Measurements from ENCODE around the gene ADRA2C.

ADRA2C gene

GRCh38 chr4:3727847-3728469, 38.2 kb upstream of the ADRA2C start:
- H3K27me3 Mint-ChIP-seq: peaks cover 50% of the 10 kb centered on the region
- intact Hi-C loops (cut with micrococcal nuclease): no loop called here
- no peaks in the 10 kb centered on the region for H3K4me1 Mint-ChIP-seq (ENCODE audit: low read depth)
- no peak overlapping the region for H3K27ac Mint-ChIP-seq
- H3K4me3 Mint-ChIP-seq: no peak overlapping the region
- no peaks in the 10 kb centered on the region for H3K36me3 Mint-ChIP-seq (ENCODE audit: low read depth)
- no peaks in the 10 kb centered on the region for H3K9me3 Mint-ChIP-seq

GRCh38 chr4:3729188-3729881, 36.9 kb upstream of the ADRA2C start:
- Mint-ChIP-seq H3K27me3 (peaks cover 37% of the 10 kb centered on the region), H3K4me1 (ENCODE audit: low read depth) (no peaks in the 10 kb centered on the region), H3K4me3 (no peak overlapping the region), H3K9me3 (no peaks in the 10 kb centered on the region), H3K27ac (no peak overlapping the region), H3K36me3 (ENCODE audit: low read depth) (no peaks in the 10 kb centered on the region)
- intact Hi-C loops (cut with micrococcal nuclease): no loop called here

- Mint-ChIP-seq H3K27me3 (peaks cover 32% of the 10 kb centered on the region), H3K4me1 (ENCODE audit: low read depth) (no peaks in the 10 kb centered on the region), H3K36me3 (ENCODE audit: low read depth) (no peaks in the 10 kb centered on the region), H3K27ac (no peak overlapping the region), H3K9me3 (no peaks in the 10 kb centered on the region), H3K4me3 (no peak overlapping the region)
- intact Hi-C loops (cut with micrococcal nuclease): no loop called here
Measured at GRCh38 chr4:3729882-3730226, 36.3 kb upstream of the ADRA2C start.

- no peaks in the 10 kb centered on the region for H3K4me1 Mint-ChIP-seq (ENCODE audit: low read depth)
- intact Hi-C loops (cut with micrococcal nuclease): no loop called here
- peaks cover 24% of the 10 kb centered on the region for H3K27me3 Mint-ChIP-seq
- no peak overlapping the region for H3K27ac Mint-ChIP-seq
- no peaks in the 10 kb centered on the region for H3K36me3 Mint-ChIP-seq (ENCODE audit: low read depth)
- H3K4me3 Mint-ChIP-seq: no peak overlapping the region
- H3K9me3 Mint-ChIP-seq: no peaks in the 10 kb centered on the region
Measured at GRCh38 chr4:3730422-3731190, 35.6 kb upstream of the ADRA2C start.

- H3K4me1 Mint-ChIP-seq (ENCODE audit: low read depth): no peaks in the 10 kb centered on the region
- no peaks in the 10 kb centered on the region for H3K9me3 Mint-ChIP-seq
- H3K4me3 Mint-ChIP-seq: no peak overlapping the region
- H3K36me3 Mint-ChIP-seq (ENCODE audit: low read depth): no peaks in the 10 kb centered on the region
- no peak overlapping the region for H3K27ac Mint-ChIP-seq
- intact Hi-C loops (cut with micrococcal nuclease): no loop called here
- peaks cover 15% of the 10 kb centered on the region for H3K27me3 Mint-ChIP-seq
Measured at GRCh38 chr4:3732076-3733028, 33.8 kb upstream of the ADRA2C start.

- no peaks in the 10 kb centered on the region for H3K36me3 Mint-ChIP-seq (ENCODE audit: low read depth)
- no peak overlapping the region for H3K27ac Mint-ChIP-seq
- H3K4me1 Mint-ChIP-seq (ENCODE audit: low read depth): no peaks in the 10 kb centered on the region
- no peak overlapping the region for H3K4me3 Mint-ChIP-seq
- H3K27me3 Mint-ChIP-seq: peaks cover 11% of the 10 kb centered on the region
- H3K9me3 Mint-ChIP-seq: no peaks in the 10 kb centered on the region
- intact Hi-C loops (cut with micrococcal nuclease): no loop called here
Measured at GRCh38 chr4:3733195-3733594, 33.0 kb upstream of the ADRA2C start.

- no peaks in the 10 kb centered on the region for H3K4me1 Mint-ChIP-seq (ENCODE audit: low read depth)
- intact Hi-C loops (cut with micrococcal nuclease): no loop called here
- H3K27ac Mint-ChIP-seq: no peak overlapping the region
- H3K27me3 Mint-ChIP-seq: no peaks in the 10 kb centered on the region
- H3K4me3 Mint-ChIP-seq: no peak overlapping the region
- no peaks in the 10 kb centered on the region for H3K36me3 Mint-ChIP-seq (ENCODE audit: low read depth)
- H3K9me3 Mint-ChIP-seq: no peaks in the 10 kb centered on the region
Measured at GRCh38 chr4:3735196-3735595, 31.0 kb upstream of the ADRA2C start.

GRCh38 chr4:3736290-3736689, 29.9 kb upstream of the ADRA2C start:
- no peak overlapping the region for H3K4me3 Mint-ChIP-seq
- H3K27ac Mint-ChIP-seq: no peak overlapping the region
- no peaks in the 10 kb centered on the region for H3K27me3 Mint-ChIP-seq
- H3K36me3 Mint-ChIP-seq (ENCODE audit: low read depth): no peaks in the 10 kb centered on the region
- intact Hi-C loops (cut with micrococcal nuclease): no loop called here
- no peaks in the 10 kb centered on the region for H3K4me1 Mint-ChIP-seq (ENCODE audit: low read depth)
- H3K9me3 Mint-ChIP-seq: no peaks in the 10 kb centered on the region

GRCh38 chr4:3736806-3737205, 29.4 kb upstream of the ADRA2C start:
- H3K36me3 Mint-ChIP-seq (ENCODE audit: low read depth): no peaks in the 10 kb centered on the region
- no peak overlapping the region for H3K27ac Mint-ChIP-seq

GRCh38 chr4:3739577-3739976, 26.6 kb upstream of the ADRA2C start:
- H3K27ac Mint-ChIP-seq: no peak overlapping the region
- peaks cover 7% of the 10 kb centered on the region for H3K9me3 Mint-ChIP-seq
- no peak overlapping the region for H3K4me3 Mint-ChIP-seq
- intact Hi-C loops (cut with micrococcal nuclease): no loop called here
- peaks cover 19% of the 10 kb centered on the region for H3K27me3 Mint-ChIP-seq
- H3K4me1 Mint-ChIP-seq (ENCODE audit: low read depth): no peaks in the 10 kb centered on the region
- H3K36me3 Mint-ChIP-seq (ENCODE audit: low read depth): no peaks in the 10 kb centered on the region

More at GRCh38 chr4:3736806-3737205, 29.4 kb upstream of the ADRA2C start:
- intact Hi-C loops (cut with micrococcal nuclease): no loop called here
- Mint-ChIP-seq H3K9me3 (no peaks in the 10 kb centered on the region), H3K27me3 (no peaks in the 10 kb centered on the region), H3K4me1 (ENCODE audit: low read depth) (no peaks in the 10 kb centered on the region), H3K4me3 (no peak overlapping the region)

- Mint-ChIP-seq H3K4me3 (no peak overlapping the region), H3K36me3 (ENCODE audit: low read depth) (no peaks in the 10 kb centered on the region), H3K27ac (no peak overlapping the region), H3K9me3 (peaks cover 7% of the 10 kb centered on the region), H3K27me3 (peaks cover 26% of the 10 kb centered on the region), H3K4me1 (ENCODE audit: low read depth) (no peaks in the 10 kb centered on the region)
- intact Hi-C loops (cut with micrococcal nuclease): no loop called here
Measured at GRCh38 chr4:3740256-3740655, 25.9 kb upstream of the ADRA2C start.

GRCh38 chr4:3741217-3742011, 24.8 kb upstream of the ADRA2C start:
- Mint-ChIP-seq H3K27ac (no peak overlapping the region), H3K36me3 (ENCODE audit: low read depth) (no peaks in the 10 kb centered on the region), H3K9me3 (peaks cover 7% of the 10 kb centered on the region), H3K4me1 (ENCODE audit: low read depth) (no peaks in the 10 kb centered on the region), H3K4me3 (no peak overlapping the region), H3K27me3 (peaks cover 35% of the 10 kb centered on the region)
- intact Hi-C loops (cut with micrococcal nuclease): no loop called here

GRCh38 chr4:3742610-3743009, 23.6 kb upstream of the ADRA2C start:
- no peaks in the 10 kb centered on the region for H3K36me3 Mint-ChIP-seq (ENCODE audit: low read depth)
- H3K4me1 Mint-ChIP-seq (ENCODE audit: low read depth): no peaks in the 10 kb centered on the region
- intact Hi-C loops (cut with micrococcal nuclease): no loop called here
- no peak overlapping the region for H3K4me3 Mint-ChIP-seq
- H3K9me3 Mint-ChIP-seq: peaks cover 7% of the 10 kb centered on the region
- no peak overlapping the region for H3K27ac Mint-ChIP-seq
- H3K27me3 Mint-ChIP-seq: peaks cover 42% of the 10 kb centered on the region
